HG03103 (cell line): ENCODE measurements around the gene PCGF3.
"Not testable (repeated sequence)": the region's sequence is repeated elsewhere in the genome, so short reads cannot be mapped to it uniquely, and the experiment has no call there.

Experiments used
- ATAC-seq: cut with Tn5 transposase; IDR thresholded peaks from one replicate; pipeline ENCODE4 v1.9.1; 2021; ENCODE audit warnings: low read depth; ENCODE audit not compliant: unreplicated experiment

The PCGF3 gene

GRCh38 chr4:791898-792625 is 86.4 kb downstream of the PCGF3 start:
- ATAC-seq, result no peak

GRCh38 chr4:792626-793092 is 87.0 kb downstream of the PCGF3 start:
- no peak for ATAC-seq

GRCh38 chr4:793093-793861 is 87.6 kb downstream of the PCGF3 start:
- ATAC-seq, result no peak

GRCh38 chr4:793941-794621 is 88.4 kb downstream of the PCGF3 start:
- no peak for ATAC-seq

- no peak for ATAC-seq
Measured at GRCh38 chr4:794900-795725, 89.5 kb downstream of the PCGF3 start.

GRCh38 chr4:795726-796119 is 90.1 kb downstream of the PCGF3 start:
- no peak for ATAC-seq

- ATAC-seq, result no peak
Measured at GRCh38 chr4:796206-796605, 90.6 kb downstream of the PCGF3 start.

GRCh38 chr4:797066-797465 is 91.4 kb downstream of the PCGF3 start:
- no peak for ATAC-seq

GRCh38 chr4:801436-802124 is 95.9 kb downstream of the PCGF3 start:
- no peak for ATAC-seq

GRCh38 chr4:803884-804283 is 98.3 kb downstream of the PCGF3 start:
- no peak for ATAC-seq

GRCh38 chr4:804804-805203 is 99.2 kb downstream of the PCGF3 start:
- ATAC-seq, result no peak

- not testable (repeated sequence) for ATAC-seq
Measured at GRCh38 chr4:806979-807378, 101.3 kb downstream of the PCGF3 start.

GRCh38 chr4:807792-808191 is 102.2 kb downstream of the PCGF3 start:
- no peak for ATAC-seq

GRCh38 chr4:808860-809570 is 103.4 kb downstream of the PCGF3 start:
- ATAC-seq, result no peak

- ATAC-seq, result no peak
Measured at GRCh38 chr4:813900-814299, 108.3 kb downstream of the PCGF3 start.

- ATAC-seq, result no peak
Measured at GRCh38 chr4:814312-814850, 108.7 kb downstream of the PCGF3 start.

- no peak for ATAC-seq
Measured at GRCh38 chr4:815464-816146, 110.0 kb downstream of the PCGF3 start.

GRCh38 chr4:818106-818921 is 112.7 kb downstream of the PCGF3 start:
- ATAC-seq, result no peak
